Measurements from ENCODE around the gene SARS1. TPM values are rescaled to one million over a fixed set of nuclear protein-coding genes. Genes with fewer than 3 reads are reported as not detected.
"Not testable (repeated sequence)": the region's sequence is repeated elsewhere in the genome, so short reads cannot be mapped to it uniquely, and the experiment has no call there.

SARS1 gene, protein sequence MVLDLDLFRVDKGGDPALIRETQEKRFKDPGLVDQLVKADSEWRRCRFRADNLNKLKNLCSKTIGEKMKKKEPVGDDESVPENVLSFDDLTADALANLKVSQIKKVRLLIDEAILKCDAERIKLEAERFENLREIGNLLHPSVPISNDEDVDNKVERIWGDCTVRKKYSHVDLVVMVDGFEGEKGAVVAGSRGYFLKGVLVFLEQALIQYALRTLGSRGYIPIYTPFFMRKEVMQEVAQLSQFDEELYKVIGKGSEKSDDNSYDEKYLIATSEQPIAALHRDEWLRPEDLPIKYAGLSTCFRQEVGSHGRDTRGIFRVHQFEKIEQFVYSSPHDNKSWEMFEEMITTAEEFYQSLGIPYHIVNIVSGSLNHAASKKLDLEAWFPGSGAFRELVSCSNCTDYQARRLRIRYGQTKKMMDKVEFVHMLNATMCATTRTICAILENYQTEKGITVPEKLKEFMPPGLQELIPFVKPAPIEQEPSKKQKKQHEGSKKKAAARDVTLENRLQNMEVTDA
- 140 TPM for polyA plus RNA-seq (ENCODE audit: insufficient read length)
- long read RNA-seq, donor 1, transcript SARS-201 (11 exons, 1,852 nt) = major isoform, 36 of 40 reads
- long read RNA-seq, donor 1, partial matches to known transcripts = 0 of 40 reads
- long read RNA-seq, donor 1, other reads (novel, unspliced or antisense) = 0 of 40 reads
- long read RNA-seq, donor 2, transcript SARS-201 (11 exons, 1,852 nt) = major isoform, 28 of 38 reads
- long read RNA-seq, donor 2, partial matches to known transcripts = 8 of 38 reads
- long read RNA-seq, donor 2, other reads (novel, unspliced or antisense) = 0 of 38 reads
- long read RNA-seq, donor 3, transcript SARS-201 (11 exons, 1,852 nt) = major isoform, 19 of 19 reads
- long read RNA-seq, donor 3, partial matches to known transcripts = 0 of 19 reads
- long read RNA-seq, donor 3, other reads (novel, unspliced or antisense) = 0 of 19 reads
- long read RNA-seq, donor 4, partial matches to known transcripts = 0 of 5 reads
- long read RNA-seq, donor 4, other reads (novel, unspliced or antisense) = 0 of 5 reads
- long read RNA-seq, donor 5, transcript SARS-201 (11 exons, 1,852 nt) = major isoform, 74 of 96 reads
- long read RNA-seq, donor 5, partial matches to known transcripts = 17 of 96 reads
- long read RNA-seq, donor 5, other reads (novel, unspliced or antisense) = 0 of 96 reads
- long read RNA-seq, donor 6, transcript SARS-201 (11 exons, 1,852 nt) = major isoform, 38 of 53 reads
- long read RNA-seq, donor 6, partial matches to known transcripts = 8 of 53 reads
- long read RNA-seq, donor 6, other reads (novel, unspliced or antisense) = 0 of 53 reads
- long read RNA-seq, donor 7, transcript SARS-201 (11 exons, 1,852 nt) = major isoform, 61 of 88 reads
- long read RNA-seq, donor 7, partial matches to known transcripts = 23 of 88 reads
- long read RNA-seq, donor 7, other reads (novel, unspliced or antisense) = 0 of 88 reads
- long read RNA-seq, donor 8, transcript SARS-201 (11 exons, 1,852 nt) = major isoform, 13 of 15 reads
- long read RNA-seq, donor 8, partial matches to known transcripts = 0 of 15 reads
- long read RNA-seq, donor 8, other reads (novel, unspliced or antisense) = 0 of 15 reads

DNA sequence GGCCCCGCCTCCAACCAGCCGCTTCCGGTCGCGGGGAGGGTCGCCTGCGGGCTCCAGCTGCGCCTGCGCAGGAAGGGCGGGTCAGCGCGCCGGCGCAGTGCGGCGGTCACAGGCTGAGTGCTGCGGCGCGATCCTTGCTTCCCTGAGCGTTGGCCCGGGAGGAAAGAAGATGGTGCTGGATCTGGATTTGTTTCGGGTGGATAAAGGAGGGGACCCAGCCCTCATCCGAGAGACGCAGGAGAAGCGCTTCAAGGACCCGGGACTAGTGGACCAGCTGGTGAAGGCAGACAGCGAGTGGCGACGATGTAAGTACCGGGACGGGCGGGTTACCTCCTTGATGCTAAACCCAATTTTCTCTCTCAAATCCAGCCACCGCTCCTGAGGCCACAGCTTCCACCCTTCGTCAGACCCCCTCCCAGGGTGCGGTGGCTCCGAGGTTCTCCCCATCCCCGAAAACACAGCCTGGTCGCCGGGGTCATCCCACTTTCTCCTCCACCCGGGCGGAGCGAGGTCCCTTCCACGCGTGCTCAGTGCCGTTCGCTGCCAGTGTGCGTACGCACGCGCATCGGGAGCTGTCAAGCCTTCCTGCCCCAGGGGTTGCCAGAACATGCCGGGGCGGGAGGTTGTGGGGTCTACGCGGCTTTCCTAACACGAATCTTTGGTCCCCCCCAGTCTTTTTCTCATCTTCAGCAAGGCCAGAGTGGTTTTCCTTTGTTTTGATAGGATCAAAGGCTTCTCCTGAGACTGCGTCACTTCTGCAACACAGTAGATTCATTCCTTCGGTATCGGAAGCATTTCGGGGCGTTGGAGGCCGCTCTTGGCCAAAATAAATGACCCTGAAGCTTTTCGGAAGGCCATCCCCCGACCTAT lies at the start of gene SARS1:
SARS1 (plus strand) TSS at position 95 of the 870 bp plus-strand sequence; CDS start at position 170, 75 bp downstream.
- peak; percentile 92 for DNase-seq

DNA sequence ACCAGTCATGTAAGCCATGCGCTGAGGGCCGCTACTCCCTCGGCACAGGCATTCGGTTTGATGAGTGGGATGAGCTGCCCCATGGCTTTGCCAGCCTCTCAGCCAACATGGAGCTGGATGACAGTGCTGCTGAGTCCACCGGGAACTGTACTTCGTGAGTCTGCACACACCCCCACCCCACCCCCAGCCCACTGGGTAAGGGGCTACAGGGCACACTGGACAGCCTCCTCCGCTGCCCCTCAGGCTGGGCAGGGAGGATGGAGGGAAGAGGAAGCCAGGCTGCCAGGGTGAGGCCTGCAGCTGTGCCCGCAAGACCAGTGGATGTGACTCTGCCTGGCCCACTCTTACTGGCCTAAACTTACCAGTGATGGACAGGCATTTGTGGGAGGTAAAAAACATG lies 49.2 kb upstream of the SARS1 start:
- DNase-seq = no peak

DNA sequence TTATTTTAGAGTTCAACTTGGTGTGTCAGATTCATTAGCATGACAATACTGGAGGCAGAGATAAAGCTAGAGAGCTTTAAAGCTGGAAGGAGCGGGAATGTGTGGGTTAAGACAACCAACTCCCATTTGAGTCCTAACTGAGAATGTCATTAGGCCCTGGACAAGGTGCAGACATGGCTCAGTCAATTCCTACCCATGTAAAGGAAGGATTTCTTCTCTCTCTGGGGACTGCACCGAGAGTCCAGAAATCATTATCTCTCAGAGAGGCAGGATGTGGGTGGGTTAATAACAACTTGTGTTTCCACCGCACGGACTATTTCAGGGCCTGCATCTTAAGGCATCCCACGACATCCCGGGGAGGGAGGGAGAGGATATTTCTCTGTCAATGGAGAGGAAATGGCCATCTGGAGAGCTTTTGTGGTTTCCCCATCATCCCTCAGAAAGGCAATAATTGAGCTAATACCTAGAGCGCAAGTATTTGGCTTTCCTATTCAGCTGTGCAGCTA lies 46.7 kb upstream of the SARS1 start:
- DNase-seq = no peak

DNA sequence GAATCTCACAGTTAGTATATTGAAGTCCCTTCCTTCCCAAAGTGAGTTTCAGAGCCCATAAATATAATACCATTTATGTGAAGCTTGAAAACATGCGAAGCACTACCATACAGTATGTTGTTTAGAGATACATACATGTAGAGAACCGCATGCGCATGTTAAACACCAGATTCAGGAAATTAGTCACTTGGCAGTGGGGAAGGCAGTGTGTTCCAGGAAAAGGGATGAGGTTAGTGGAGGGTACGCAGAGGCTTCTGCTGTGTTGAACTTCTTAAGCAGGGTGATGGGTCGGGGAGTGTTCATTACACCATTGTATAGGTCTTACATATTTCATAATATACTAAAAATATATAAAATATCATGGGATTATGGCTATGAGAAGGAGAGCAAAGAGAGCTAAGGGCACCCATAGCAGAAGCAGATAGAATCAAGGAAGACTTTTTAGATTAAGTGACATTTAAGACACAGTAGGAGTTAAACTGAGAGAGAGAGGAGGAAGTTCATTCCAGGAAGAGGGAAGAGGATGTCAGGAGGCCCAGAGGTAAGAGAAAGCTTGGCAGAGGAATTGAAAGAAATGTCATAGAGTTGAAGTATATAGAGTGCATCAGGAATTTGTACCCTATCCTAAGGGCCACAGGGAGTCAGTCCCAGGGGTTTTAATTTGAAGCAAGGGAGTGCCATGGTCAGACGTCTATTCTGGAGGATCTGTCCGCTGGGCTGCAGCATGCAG lies 43.5 kb upstream of the SARS1 start:
- no peak for DNase-seq

DNA sequence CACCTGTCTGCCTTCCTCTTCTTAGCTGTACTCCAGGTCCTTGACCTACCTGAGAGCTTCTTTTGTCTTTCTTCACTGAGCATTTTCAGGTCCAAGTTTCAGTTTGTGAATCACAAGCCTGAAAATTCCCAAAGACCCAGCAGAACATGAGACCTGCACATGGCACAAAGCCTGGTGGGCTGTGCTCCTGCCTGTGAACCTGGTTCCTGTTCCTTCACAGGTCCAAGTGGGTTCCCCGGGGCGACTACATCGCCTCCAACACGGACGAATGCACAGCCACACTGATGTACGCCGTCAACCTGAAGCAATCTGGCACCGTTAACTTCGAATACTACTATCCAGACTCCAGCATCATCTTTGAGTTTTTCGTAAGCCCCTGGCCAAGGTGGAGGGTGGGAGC lies 42.1 kb upstream of the SARS1 start:
- DNase-seq = no peak

DNA sequence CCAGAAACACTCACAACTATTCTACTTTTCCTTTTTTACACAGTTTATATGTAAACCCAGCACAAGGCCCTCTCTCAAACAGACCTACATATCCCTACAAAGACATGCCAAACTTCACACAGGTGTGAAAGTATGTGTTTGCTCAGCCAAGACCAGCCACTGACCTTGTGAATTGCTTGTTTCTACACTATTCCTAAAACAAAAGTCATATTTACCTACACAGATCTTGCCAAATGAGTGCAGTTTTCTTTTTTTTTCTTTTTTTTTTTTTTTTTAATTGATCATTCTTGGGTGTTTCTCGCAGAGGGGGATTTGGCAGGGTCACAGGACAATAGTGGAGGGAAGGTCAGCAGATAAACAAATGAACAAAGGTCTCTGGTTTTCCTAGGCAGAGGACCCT lies 37.4 kb upstream of the SARS1 start:
- not testable (repeated sequence) for DNase-seq

DNA sequence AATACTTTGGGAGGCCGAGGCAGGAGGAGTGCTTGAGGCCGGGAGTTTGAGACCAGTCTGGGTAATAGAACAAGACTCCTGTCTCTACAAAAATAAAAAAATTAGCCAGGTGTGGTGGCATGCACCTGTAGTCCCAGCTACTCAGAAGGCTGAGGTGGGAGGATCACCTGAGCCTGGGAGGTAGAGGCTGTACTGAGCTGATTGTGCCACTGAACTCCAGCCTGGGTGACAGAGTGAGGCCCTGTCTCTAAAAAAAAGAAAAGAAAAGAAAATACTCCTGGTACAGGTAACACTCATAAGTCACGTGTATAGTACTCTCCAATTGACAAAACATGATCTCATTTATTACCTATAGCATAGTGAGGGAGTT lies 33.0 kb upstream of the SARS1 start:
- DNase-seq = not testable (repeated sequence)

DNA sequence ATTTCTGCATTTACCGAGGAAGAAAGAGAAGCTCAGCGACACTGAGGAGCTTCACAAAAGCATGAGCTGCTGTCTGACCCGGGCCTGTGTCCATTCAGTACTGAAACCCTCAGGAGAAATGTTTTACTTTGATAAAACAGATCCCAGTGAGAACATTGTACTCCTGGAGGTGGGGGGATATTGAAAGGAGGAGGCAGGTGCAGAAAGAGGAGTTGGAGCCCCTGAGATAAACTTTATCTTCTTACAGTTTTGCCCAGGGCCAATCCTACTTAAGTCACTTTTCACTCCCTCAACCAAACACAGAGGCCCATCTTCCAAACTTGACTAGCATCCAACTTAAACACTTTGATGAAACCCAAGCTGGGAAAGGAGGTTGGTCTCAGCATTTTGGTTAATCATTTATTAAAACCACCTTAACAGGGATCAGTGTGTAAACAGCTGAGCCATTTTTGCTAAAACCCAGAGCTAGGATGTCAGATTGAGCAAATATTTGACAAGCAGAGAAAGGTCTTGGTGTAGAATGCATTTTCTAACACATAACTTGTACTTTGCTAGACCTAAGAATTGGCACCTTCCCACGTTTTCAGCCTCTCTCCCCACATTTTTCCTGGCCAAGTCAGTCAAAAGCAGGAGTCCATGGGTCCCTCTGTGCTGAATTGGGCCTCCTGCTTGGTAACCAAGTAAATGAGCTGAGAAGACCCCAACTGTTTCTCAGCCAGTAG lies 32.5 kb upstream of the SARS1 start:
- peak; percentile 56 for DNase-seq

DNA sequence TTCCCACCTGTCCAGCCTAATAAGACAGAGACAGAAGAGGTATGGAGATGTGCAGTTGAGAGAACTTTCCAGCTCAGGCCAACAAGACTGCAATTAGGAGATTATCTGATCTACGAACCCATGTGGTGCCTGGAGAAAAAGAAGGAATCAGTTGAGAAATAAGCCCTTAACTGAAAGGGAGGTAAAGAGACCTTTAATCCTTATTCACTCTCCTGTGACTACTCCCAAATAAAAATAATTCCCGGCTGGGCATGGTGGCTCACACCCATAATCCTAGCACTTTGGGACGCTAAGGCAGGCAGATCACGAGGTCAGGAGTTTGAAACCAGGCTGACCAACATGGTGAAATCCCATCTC lies 31.9 kb upstream of the SARS1 start:
- DNase-seq = no peak

DNA sequence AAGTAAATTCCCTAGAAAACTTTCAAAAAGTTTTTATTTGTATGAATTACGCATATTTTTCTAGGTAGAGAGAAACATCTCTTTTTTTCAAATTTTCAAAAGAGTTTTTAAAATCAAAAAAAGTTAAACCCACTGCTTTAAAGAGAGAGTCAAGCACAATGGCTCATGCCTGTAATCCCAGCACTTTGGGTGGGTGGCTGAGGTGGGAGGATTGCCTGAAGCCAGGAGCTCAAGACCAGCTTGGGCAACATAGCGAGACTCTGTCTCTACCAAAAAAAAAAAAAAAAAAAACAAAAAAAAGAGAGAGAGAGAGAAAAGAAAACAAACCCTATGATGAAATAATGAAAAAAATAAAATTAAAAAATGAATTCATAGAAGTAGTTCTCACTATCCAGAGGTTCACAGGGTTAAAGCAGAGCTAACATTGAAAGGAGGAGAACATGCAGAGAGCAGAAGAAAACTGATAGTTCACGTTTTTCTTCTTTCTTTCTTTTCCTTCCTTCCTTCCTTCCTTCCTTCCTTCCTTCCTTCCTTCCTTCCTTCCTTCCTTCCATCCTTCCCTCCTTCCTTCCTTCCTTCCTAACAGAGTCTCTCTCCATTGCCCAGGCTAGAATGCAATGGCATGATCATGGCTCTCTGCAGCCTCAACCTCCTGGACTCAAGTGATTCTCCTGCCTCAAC lies 30.5 kb upstream of the SARS1 start:
- DNase-seq = no peak

DNA sequence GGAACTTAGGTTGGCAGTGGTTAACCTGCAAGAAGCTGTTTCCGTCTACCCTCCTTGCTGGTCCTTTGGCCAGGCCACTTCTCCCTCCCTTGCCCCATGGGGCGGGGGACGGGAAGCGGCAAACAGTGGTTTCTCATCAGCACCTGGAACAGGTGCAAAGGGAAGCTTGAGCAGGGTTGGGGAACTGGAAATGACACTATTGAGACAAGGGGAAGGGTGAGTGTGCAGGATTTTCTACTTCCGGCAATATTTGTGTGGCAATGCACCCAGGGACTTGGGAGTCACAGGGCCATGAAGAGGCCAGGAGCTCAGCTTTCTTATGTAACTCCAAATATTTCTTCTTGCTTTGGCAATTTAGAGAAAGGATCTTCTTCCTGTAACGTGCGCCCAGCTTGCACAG lies 29.0 kb upstream of the SARS1 start:
- no peak for DNase-seq

DNA sequence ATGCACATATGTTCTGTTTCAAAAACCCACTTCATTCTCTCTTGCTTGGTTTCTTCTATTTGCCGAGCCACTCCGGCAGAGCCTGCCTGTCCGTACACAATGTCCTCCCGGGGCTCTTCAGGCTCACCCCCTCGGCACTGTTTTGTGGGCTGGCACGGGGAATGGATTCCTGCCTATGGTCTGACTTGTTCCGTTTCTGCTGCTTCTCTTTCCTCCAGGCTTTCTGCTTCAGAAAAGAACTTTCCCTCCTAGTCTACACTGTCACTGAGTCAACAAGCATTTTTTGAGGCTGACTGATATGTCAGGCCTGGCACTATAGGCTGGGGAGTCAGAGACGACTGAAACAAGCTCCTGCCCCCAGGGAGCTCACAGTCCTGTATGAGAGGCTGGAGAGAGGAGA lies 28.4 kb upstream of the SARS1 start:
- no peak for DNase-seq

DNA sequence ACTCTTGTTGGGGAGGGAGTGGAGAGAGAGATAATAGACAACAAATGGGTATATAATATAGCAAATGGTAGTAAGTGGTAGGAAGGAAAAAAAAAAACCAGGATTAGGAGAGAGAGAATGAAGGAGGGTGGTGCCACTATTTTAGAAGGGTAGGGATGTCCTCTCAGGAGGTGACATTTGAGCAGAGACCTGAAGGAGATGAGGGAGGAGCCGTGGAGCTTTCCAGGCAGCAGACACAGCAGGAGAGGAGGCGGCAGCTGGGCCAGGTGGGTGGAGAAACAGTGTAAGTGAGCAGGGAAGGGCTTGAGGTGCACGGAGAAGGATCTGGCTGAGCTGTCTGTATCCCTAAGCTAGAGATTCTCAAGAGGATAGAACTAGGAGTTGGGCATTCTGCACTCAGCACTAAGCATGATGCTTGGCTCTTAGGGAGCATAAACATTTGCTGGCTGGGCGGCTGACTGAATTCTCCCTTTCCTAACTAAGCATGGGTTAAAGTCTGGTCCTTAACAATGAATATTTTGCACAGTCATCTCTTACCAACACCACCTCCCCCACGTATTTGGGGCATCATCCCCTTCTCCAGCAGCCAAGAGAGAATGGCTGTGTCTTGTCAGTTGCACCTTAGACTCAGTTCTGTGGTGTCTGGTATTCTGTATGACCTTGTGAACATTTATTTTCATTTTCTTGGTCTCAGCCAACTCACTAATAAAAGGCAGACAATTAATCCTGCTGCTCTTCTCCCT lies 27.6 kb upstream of the SARS1 start:
- no peak for DNase-seq

DNA sequence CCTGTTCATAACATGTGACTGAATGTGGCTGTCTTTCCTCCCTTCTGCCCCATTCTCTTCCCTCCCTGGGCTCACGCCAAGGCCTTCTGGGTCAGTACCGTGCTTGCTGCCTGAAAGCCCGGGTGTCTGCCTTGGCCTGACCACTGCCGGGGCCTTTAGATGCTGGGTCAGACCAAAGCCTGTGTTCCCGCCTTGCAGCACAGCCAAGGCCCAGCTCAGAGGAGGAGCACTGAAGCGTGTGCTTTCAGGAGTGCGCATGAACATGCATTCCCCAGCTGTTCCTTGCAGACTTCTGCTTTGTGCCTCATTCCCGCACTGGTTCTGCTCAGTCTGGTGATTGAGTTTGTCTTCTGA lies 27.0 kb upstream of the SARS1 start:
- no peak for DNase-seq

DNA sequence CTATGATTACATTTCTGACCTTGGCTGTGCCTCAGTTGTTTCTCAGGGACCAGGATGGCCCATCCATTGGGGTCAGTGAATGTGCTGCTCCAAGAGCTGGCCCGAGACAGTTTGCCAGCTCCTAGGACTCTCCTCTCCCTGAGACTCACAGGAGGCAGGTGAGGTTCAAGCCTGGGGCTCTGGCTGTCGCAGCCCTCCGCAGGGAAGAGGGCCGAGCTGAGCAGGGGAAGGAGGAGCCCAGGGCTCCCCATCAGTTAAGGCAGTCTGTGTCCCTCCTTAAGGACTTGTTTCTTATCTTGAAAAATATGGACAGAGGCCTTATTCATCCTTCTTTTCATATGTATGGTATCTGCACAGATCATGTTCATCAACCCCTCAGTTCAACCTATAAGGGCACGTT lies 26.6 kb upstream of the SARS1 start:
- DNase-seq = no peak

DNA sequence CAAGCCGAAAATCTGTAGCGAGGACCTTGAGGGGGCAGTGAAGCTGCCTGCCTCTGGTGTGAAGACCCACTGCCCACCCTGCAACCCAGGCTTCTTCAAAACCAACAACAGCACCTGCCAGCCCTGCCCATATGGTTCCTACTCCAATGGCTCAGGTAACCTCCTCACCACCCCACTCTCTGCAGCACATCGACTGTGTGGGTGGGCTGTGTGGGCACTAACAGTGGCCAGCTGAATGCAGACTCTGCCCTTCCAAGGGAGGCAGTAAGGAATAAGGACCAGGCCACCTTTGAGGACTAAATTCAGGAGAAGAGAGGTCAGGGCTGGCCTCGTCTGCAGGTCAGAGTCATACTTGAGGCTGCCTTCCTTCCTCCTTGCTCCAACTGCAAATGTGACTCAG lies 25.5 kb upstream of the SARS1 start:
- DNase-seq = no peak

DNA sequence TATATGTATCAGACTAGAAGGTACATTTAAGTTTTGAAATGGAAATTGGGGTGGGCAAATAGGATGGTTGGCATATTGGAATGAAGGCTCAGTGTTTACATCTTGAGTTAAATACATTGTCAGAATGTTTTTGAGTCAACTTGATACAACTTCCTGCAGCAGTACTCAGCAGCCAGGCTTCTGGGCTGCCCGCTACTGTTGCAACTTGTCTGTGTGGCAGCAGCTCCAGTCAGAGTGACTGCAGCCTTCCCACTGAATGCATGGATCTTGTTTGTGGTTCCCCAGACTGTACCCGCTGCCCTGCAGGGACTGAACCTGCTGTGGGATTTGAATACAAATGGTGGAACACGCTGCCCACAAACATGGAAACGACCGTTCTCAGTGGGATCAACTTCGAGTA lies 24.9 kb upstream of the SARS1 start:
- no peak for DNase-seq

DNA sequence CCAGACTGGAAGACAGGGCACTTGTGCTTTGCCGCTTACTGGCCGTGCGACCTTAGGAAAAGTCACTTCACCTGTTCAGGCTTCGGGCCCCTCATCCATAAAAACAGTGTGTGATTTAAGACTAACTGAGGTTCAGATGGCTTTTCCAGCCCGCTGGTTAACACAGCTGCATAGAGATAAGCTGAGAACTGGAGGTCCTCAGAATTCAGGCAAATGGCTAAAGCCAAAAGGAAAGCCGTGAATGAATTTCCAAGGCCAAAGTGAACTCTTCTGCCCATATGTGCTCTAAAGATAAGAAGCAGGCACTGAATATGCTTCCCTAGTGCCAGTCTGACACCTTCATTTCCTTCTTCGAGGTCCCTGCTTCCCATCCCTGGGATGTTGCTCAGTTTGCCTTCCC lies 23.5 kb upstream of the SARS1 start:
- no peak for DNase-seq
